H1 (cell line): ENCODE measurements around the gene PLA1A. TPM values are rescaled to one million over a fixed set of nuclear protein-coding genes. Genes with fewer than 3 reads are reported as not detected.

ENCODE experiments used
- CTCF ChIA-PET: fragments of 300-600 bp; sonication (Branson Sonifier 250); formaldehyde crosslinking; loops from one replicate; lab custom pipeline; 2021; ENCODE audit not compliant: partially characterized antibody; lab: Charles Lee
- POLR2A ChIA-PET: fragments of 300-600 bp; sonication (Branson Sonifier 250); formaldehyde crosslinking; loops from one replicate; lab custom pipeline; 2021; ENCODE audit warnings: inconsistent platforms; ENCODE audit not compliant: partially characterized antibody; lab: Charles Lee
- DNase-seq, 2 experiments: peaks; one replicate each; pipeline versions ENCODE4 v3.0.0 to v3.0.0-alpha.2; 2010 to 2022; ENCODE audit warnings: low spot score in 2 of 2, low read depth in 1 of 2, mixed read lengths in 1 of 2
- FAIRE-seq: peaks from 2 replicates; lab custom pipeline; 2011; peaks lifted over from hg19 to GRCh38; lab: Jason Lieb, UNC
- H2AFZ ChIP-seq: 2 replicates; pipeline ENCODE4 v1.8.1; 2012; ENCODE audit warnings: low read length, inconsistent platforms
- H2AK5ac ChIP-seq: 2 replicates; pipeline ENCODE4 v1.6.1; 2013; ENCODE audit warnings: low read depth, low read length
- H2BK120ac ChIP-seq: replicated peaks from 2 replicates; pipeline ENCODE3; 2013; ENCODE audit warnings: low read depth, low read length, inconsistent platforms
- H2BK12ac ChIP-seq: 2 replicates; pipeline ENCODE4 v1.6.1; 2013; ENCODE audit warnings: low read depth, low read length
- H2BK15ac ChIP-seq: 2 replicates; pipeline ENCODE4 v1.6.1; 2013; ENCODE audit warnings: low read length
- H2BK20ac ChIP-seq: 2 replicates; pipeline ENCODE4 v1.6.1; 2013; ENCODE audit warnings: low read length
- H2BK5ac ChIP-seq: 2 replicates; pipeline ENCODE4 v1.6.1; 2013; ENCODE audit warnings: low read depth, low read length
- H3K14ac ChIP-seq: 2 replicates; pipeline ENCODE4 v1.6.1; 2013; ENCODE audit warnings: inconsistent platforms; ENCODE audit not compliant: insufficient read length
- H3K18ac ChIP-seq: 2 replicates; pipeline ENCODE4 v1.6.1; 2013; ENCODE audit warnings: low read length; ENCODE audit errors: extremely low read depth
- H3K23ac ChIP-seq: 2 replicates; pipeline ENCODE4 v1.6.1; 2013; ENCODE audit warnings: inconsistent platforms; ENCODE audit not compliant: insufficient read length
- H3K23me2 ChIP-seq: 2 replicates; pipeline ENCODE4 v1.6.1; 2013; ENCODE audit warnings: low read depth, low read length
- H3K27ac ChIP-seq: 2 replicates; pipeline ENCODE4 v1.6.1; 2011; ENCODE audit warnings: low read depth, low read length, inconsistent platforms
- H3K27me3 ChIP-seq, 4 experiments: replicated peaks in 1 of 4; 1 replicate in 1 of 4; 2 replicates in 3 of 4; pipeline versions ENCODE4 v1.6.1 to v1.8.1; 2011 to 2013; ENCODE audit warnings: low read length in 3 of 4, mild to moderate bottlenecking in 3 of 4, inconsistent platforms in 2 of 4, mixed read lengths in 2 of 4, moderate library complexity in 1 of 4; ENCODE audit not compliant: control insufficient read depth in 3 of 4, insufficient read depth in 3 of 4; ENCODE audit errors: extremely low read depth in 1 of 4
- H3K36me3 ChIP-seq, 4 experiments: 2 replicates each; pipeline versions ENCODE4 v1.6.1 to v1.8.1; 2011 to 2013; ENCODE audit warnings: mild to moderate bottlenecking in 4 of 4, low read length in 3 of 4, moderate library complexity in 2 of 4, control low read depth in 1 of 4, inconsistent platforms in 1 of 4; ENCODE audit not compliant: insufficient read depth in 4 of 4, control insufficient read depth in 2 of 4
- H3K4ac ChIP-seq: replicated peaks from 2 replicates; pipeline ENCODE3; 2013; ENCODE audit warnings: low read length, low read depth, mixed read lengths, inconsistent platforms; ENCODE audit not compliant: insufficient read length
- H3K4me1 ChIP-seq, 4 experiments: replicated peaks in 1 of 4; 1 replicate in 1 of 4; 2 replicates in 3 of 4; pipeline versions ENCODE4 v1.6.1 to v1.8.1; 2011 to 2013; ENCODE audit warnings: low read length in 3 of 4, inconsistent platforms in 2 of 4, mixed read lengths in 1 of 4; ENCODE audit not compliant: insufficient read depth in 4 of 4, control insufficient read depth in 3 of 4
- H3K4me2 ChIP-seq, 2 experiments: 2 replicates each; pipeline versions ENCODE4 v1.6.1 to v1.8.1; 2011 to 2013; ENCODE audit warnings: low read depth in 2 of 2, low read length in 2 of 2, control low read depth in 1 of 2, inconsistent platforms in 1 of 2, mild to moderate bottlenecking in 1 of 2; ENCODE audit not compliant: insufficient read depth in 1 of 2
- H3K4me3 ChIP-seq, 4 experiments: fragments of 200-600, 300-600 bp in 1 of 4; sonication (generic), shearing (Covaris generic), sonication (Bioruptor Twin) in 1 of 4; 2 replicates each; pipeline versions ENCODE4 v1.5.1 to v1.8.1; 2011 to 2016; ENCODE audit warnings: low read length in 4 of 4, low read depth in 3 of 4, control low read depth in 2 of 4, inconsistent platforms in 2 of 4, mild to moderate bottlenecking in 2 of 4, mixed read lengths in 1 of 4, moderate library complexity in 1 of 4; ENCODE audit not compliant: insufficient read depth in 2 of 4; ENCODE audit errors: extremely low read depth in 1 of 4
- H3K56ac ChIP-seq: replicated peaks from 2 replicates; pipeline ENCODE3; 2013; ENCODE audit warnings: low read depth, mild to moderate bottlenecking, mixed read lengths, low read length, inconsistent platforms; ENCODE audit not compliant: insufficient read length
- H3K79me1 ChIP-seq: 2 replicates; pipeline ENCODE4 v1.6.1; 2013; ENCODE audit warnings: low read depth, low read length, control low read depth
- H3K79me2 ChIP-seq, 2 experiments: 2 replicates each; pipeline versions ENCODE4 v1.6.1 to v1.8.1; 2012 to 2013; ENCODE audit warnings: low read length in 2 of 2, mild to moderate bottlenecking in 2 of 2, inconsistent platforms in 1 of 2; ENCODE audit not compliant: insufficient read depth in 2 of 2, control insufficient read depth in 1 of 2
- H3K9ac ChIP-seq, 4 experiments: replicated peaks in 1 of 4; 1 replicate in 1 of 4; 2 replicates in 3 of 4; pipeline versions ENCODE4 v1.6.1 to v1.8.1; 2011 to 2013; ENCODE audit warnings: low read depth in 3 of 4, low read length in 3 of 4, control low read depth in 2 of 4, mild to moderate bottlenecking in 2 of 4, moderate library complexity in 2 of 4, inconsistent platforms in 1 of 4; ENCODE audit errors: extremely low read depth in 1 of 4
- H3K9me3 ChIP-seq, 2 experiments: 2 replicates each; pipeline versions ENCODE4 v1.6.1 to v1.8.1; 2012 to 2013; ENCODE audit warnings: mild to moderate bottlenecking in 2 of 2, moderate library complexity in 2 of 2, control low read depth in 1 of 2, inconsistent platforms in 1 of 2, low read depth in 1 of 2, low read length in 1 of 2, mixed read lengths in 1 of 2; ENCODE audit not compliant: insufficient read depth in 2 of 2
- H4K20me1 ChIP-seq, 2 experiments: replicated peaks in 1 of 2; 2 replicates each; pipeline versions ENCODE3 to v1.8.1; 2011 to 2013; ENCODE audit warnings: inconsistent platforms in 2 of 2, low read length in 2 of 2, mild to moderate bottlenecking in 1 of 2; ENCODE audit not compliant: insufficient read depth in 2 of 2, control insufficient read depth in 1 of 2
- H4K5ac ChIP-seq: 2 replicates; pipeline ENCODE4 v1.6.1; 2013; ENCODE audit warnings: low read length, low read depth, mixed read lengths, inconsistent platforms; ENCODE audit not compliant: insufficient read length
- H4K8ac ChIP-seq: 2 replicates; pipeline ENCODE4 v1.8.0; 2013; ENCODE audit warnings: mild to moderate bottlenecking, moderate library complexity, low read length, inconsistent platforms; ENCODE audit not compliant: insufficient read depth; ENCODE audit errors: extremely low read depth
- H4K91ac ChIP-seq: replicated peaks from 2 replicates; pipeline ENCODE3; 2013; ENCODE audit warnings: low read length, mixed read lengths, inconsistent platforms; ENCODE audit not compliant: insufficient read length
- ASH2L ChIP-seq: fragments of 200-600, 300-600 bp; sonication (generic); IDR thresholded peaks from one replicate; pipeline ENCODE4 v1.7.1; 2017; ENCODE audit warnings: low read length
- CTBP2 ChIP-seq: IDR thresholded peaks from 2 replicates; pipeline ENCODE4 v1.7.0; 2011; ENCODE audit warnings: borderline replicate concordance, mild to moderate bottlenecking, moderate library complexity, mixed read lengths, low read length; ENCODE audit not compliant: insufficient read depth, insufficient read length
- E2F6 ChIP-seq: IDR thresholded peaks from 2 replicates; pipeline ENCODE4 v1.6.1; 2012; ENCODE audit warnings: inconsistent platforms
- JUN ChIP-seq: IDR thresholded peaks from 2 replicates; pipeline ENCODE4 v1.6.1; 2011; ENCODE audit warnings: low read depth, mild to moderate bottlenecking, improper control_type of control experiment, low read length
- KDM4A ChIP-seq: IDR thresholded peaks from one replicate; pipeline ENCODE4 v1.7.1; 2012; ENCODE audit warnings: low read depth, mild to moderate bottlenecking, moderate library complexity, low read length, inconsistent platforms; ENCODE audit not compliant: severe bottlenecking
- NRF1 ChIP-seq: IDR thresholded peaks from 2 replicates; pipeline ENCODE4 v1.6.1; 2011; ENCODE audit warnings: mild to moderate bottlenecking, low read depth, low read length, improper control_type of control experiment
- PHF8 ChIP-seq: fragments of 200-600 bp; sonication (generic); conservative IDR thresholded peaks from 2 replicates; pipeline ENCODE4 v1.7.1; 2012; ENCODE audit warnings: low read depth, mild to moderate bottlenecking, inconsistent platforms, low read length, moderate library complexity
- RAD21 ChIP-seq, 2 experiments: IDR thresholded peaks in 1 of 2; conservative IDR thresholded peaks in 1 of 2; 2 replicates each; pipeline ENCODE4 v1.6.1; 2011; ENCODE audit warnings: low read depth in 2 of 2, low read length in 2 of 2, improper control_type of control experiment in 1 of 2, inconsistent platforms in 1 of 2, mild to moderate bottlenecking in 1 of 2, moderate library complexity in 1 of 2
- SIX5 ChIP-seq: IDR thresholded peaks from 2 replicates; pipeline ENCODE4 v1.6.1; 2011; ENCODE audit warnings: mild to moderate bottlenecking, low read depth, low read length
- SP4 ChIP-seq: IDR thresholded peaks from 2 replicates; pipeline ENCODE4 v1.6.1; 2012; ENCODE audit warnings: low read length, inconsistent platforms
- TAF7 ChIP-seq: optimal IDR thresholded peaks from 2 replicates; pipeline ENCODE3; 2011; ENCODE audit warnings: low read depth, mild to moderate bottlenecking, inconsistent platforms, low read length, moderate library complexity, borderline replicate concordance
- TBP ChIP-seq: IDR thresholded peaks from 2 replicates; pipeline ENCODE4 v1.6.1; 2011; ENCODE audit warnings: low read depth, low read length, improper control_type of control experiment
- TEAD4 ChIP-seq: IDR thresholded peaks from 2 replicates; pipeline ENCODE4 v1.6.1; 2012; ENCODE audit warnings: low read depth, low read length, inconsistent platforms, mixed read lengths
- WGBS, 2 experiments: shearing (Covaris generic) in 1 of 2; methylation state at CpG; one replicate each; pipeline versions ENCODE4 v1.1.6 to v1.1.7; 2013 to 2015; ENCODE audit warnings: low lambda C conversion rate in 2 of 2, mixed read lengths in 2 of 2, inconsistent platforms in 1 of 2, low coverage in 1 of 2, missing lambda C conversion rate in 1 of 2; ENCODE audit not compliant: insufficient replicate concordance in 2 of 2, insufficient coverage in 1 of 2, insufficient read length in 1 of 2; ENCODE audit errors: extremely low coverage in 1 of 2, missing lambda C conversion rate in 1 of 2; 5-methylcytosine and 5-hydroxymethylcytosine counted together
- polyA plus RNA-seq, 7 experiments: library from polyadenylated mRNA; depleted of rRNA in 3 of 7; stranded (reverse) in 5 of 7; unstranded in 2 of 7; fragments of >200 nt in 5 of 7; fragments of 200-250 nt in 2 of 7; gene quantifications; 1 replicate in 5 of 7; 2 replicates in 1 of 7; 4 replicates in 1 of 7; pipeline versions ENCODE4 v1.2.1 to v1.2.3, GENCODE V29; 2011 to 2013; ENCODE audit warnings: missing spikeins in 2 of 7, mixed read lengths in 2 of 7
- total RNA-seq: library from RNA; stranded (reverse); fragmentation: NEBNext Ultra II Directional; extraction: Animal tissue kit (Norgen Biotek cat#: 25700); gene quantifications from 2 replicates; pipeline ENCODE4 v1.2.1, GENCODE V29; 2021

The PLA1A gene
- total and polyA plus RNA-seq, 2 of the 8 experiments (the other 6 are each of a cell fraction or from before 2014, with no cell fraction given), result not detected

GRCh38 chr3:119643528-119643927, 45.8 kb downstream of the PLA1A start:
- Histone ChIP-seq H2BK20ac (no peak overlapping the region), H3K14ac (no peak overlapping the region), H4K20me1 (no peaks in the 10 kb centered on the region), H3K36me3 (no peaks in the 10 kb centered on the region), H3K27ac (no peak overlapping the region), H3K79me2 (no peaks in the 10 kb centered on the region), H3K4ac (no peak overlapping the region), H3K23me2 (no peaks in the 10 kb centered on the region), H3K27me3 (no peaks in the 10 kb centered on the region), H3K4me3 (no peak overlapping the region), H3K4me1 (peaks cover 0 to 7% (median 2%) of the 10 kb centered on the region in 4 experiments; a peak in 3 of 7 replicates), H2AK5ac (no peak overlapping the region), H3K18ac (no peak overlapping the region), H4K5ac (no peak overlapping the region), H2BK120ac (no peak overlapping the region), H4K8ac (no peak overlapping the region), H2BK12ac (no peak overlapping the region), H2BK5ac (no peak overlapping the region), H4K91ac (no peak overlapping the region), H3K9ac (no peak overlapping the region), H3K9me3 (no peaks in the 10 kb centered on the region), H2BK15ac (no peak overlapping the region), H3K56ac (no peak overlapping the region), H3K23ac (no peak overlapping the region), H3K79me1 (no peaks in the 10 kb centered on the region), H2AFZ (0 out of 2 replicates have a peak overlapping the region, but pooled peaks have one; percentile 76), H3K4me2 (no peak overlapping the region)
- ChIA-PET POLR2A (no interaction called here), CTCF (interaction anchor here (1.1 to 2.7 kb wide), 2 partner anchors 43 to 56 kb away, joined by 3 to 11 read pairs; no protein-coding TSS in a partner anchor)
- TF ChIP-seq PHF8 (no peak), TAF7 (no peak), KDM4A (no peak), NRF1 (no peak), TBP (no peak), SP4 (no peak), TEAD4 (no peak), RAD21 (IDR thresholded peaks at IDR 0.05 in 1 of 2, conservative IDR thresholded peaks at IDR 0.05 in 1 of 2; ENCODE audit: low read depth in 2 of 2, low read length in 2 of 2) (no peak), SIX5 (no peak), CTBP2 (no peak), ASH2L (no peak), JUN (no peak), E2F6 (no peak)
- 92% methylated on average over 2 of the region's 2 CpGs; no CpG with 5 or more reads in 1 of the 2 experiments for WGBS, 2 experiments
- no peak for FAIRE-seq
- no peak for DNase-seq
